Nucleus accumbens (tissue), 56 donors: ENCODE data around the gene MALT1.

Source experiments
- DNase-seq, 56 donors: peaks; one replicate each; lab custom pipeline; 2025; lab: John Stamatoyannopoulos, UW

MALT1 gene

GRCh38 chr18:58793361-58793760 lies 122.1 kb downstream of the MALT1 start:
- DNase-seq, result no peak

GRCh38 chr18:58796220-58796619 lies 125.0 kb downstream of the MALT1 start:
- no peak for DNase-seq

- no peak for DNase-seq
Measured at GRCh38 chr18:58800582-58800981, 129.3 kb downstream of the MALT1 start.

GRCh38 chr18:58802959-58803358 lies 131.7 kb downstream of the MALT1 start:
- DNase-seq, result no peak

- no peak for DNase-seq
Measured at GRCh38 chr18:58803978-58804377, 132.7 kb downstream of the MALT1 start.
